ENCODE data around the gene RNASEH2C. TPM values are rescaled to one million over a fixed set of nuclear protein-coding genes. Genes with fewer than 3 reads are reported as not detected.
A peak's percentile ranks its signal among the peaks of the same experiment; 100 is the strongest.

The RNASEH2C gene
- total and polyA plus RNA-seq, 2 of the 13 experiments (the other 11 are each of a cell fraction or from before 2014, with no cell fraction given), result 27.4 to 50.9 TPM

GRCh38 chr11:65720211-65720934 is at the start of gene RNASEH2C (continued):
- TF ChIP-seq ZNF598 (CRISPR knock-in tag; IDR thresholded peaks at IDR 0.05; ENCODE audit: borderline replicate concordance), result peak; percentile 73; the same call in 1 of the 2 replicates
- TF ChIP-seq ZBTB8A (CRISPR knock-in tag; IDR thresholded peaks at IDR 0.05; ENCODE audit: borderline replicate concordance, low read depth), result no peak
- TF ChIP-seq MYPOP (CRISPR knock-in tag; IDR thresholded peaks at IDR 0.05), result peak; percentile 39; the same call in 1 of the 2 replicates
- TF ChIP-seq ELF3 (CRISPR knock-in tag; IDR thresholded peaks at IDR 0.05), result peak; percentile 31; the same call in 1 of the 2 replicates
- peak; percentile 89 for TF ChIP-seq ZNF124 (CRISPR knock-in tag; IDR thresholded peaks at IDR 0.05)
- 0 out of 2 replicates have a peak, but pooled peaks have one; percentile 62 for TF ChIP-seq PRDM4 (CRISPR knock-in tag; IDR thresholded peaks at IDR 0.05; ENCODE audit: borderline replicate concordance)
- peak; percentile 57; the same call in 1 of the 2 replicates for TF ChIP-seq JUND (CRISPR knock-in tag; IDR thresholded peaks at IDR 0.05)
- TF ChIP-seq ZNF331 (CRISPR knock-in tag; IDR thresholded peaks at IDR 0.05), result peak; percentile 58
- peak; percentile 96 for TF ChIP-seq ZNF263 (CRISPR knock-in tag; IDR thresholded peaks at IDR 0.05)
- TF ChIP-seq ZNF839 (CRISPR knock-in tag; IDR thresholded peaks at IDR 0.05; ENCODE audit: borderline replicate concordance), result peak; percentile 88; the same call in 1 of the 2 replicates
- no peak for TF ChIP-seq POLR2AphosphoS2 (IDR thresholded peaks at IDR 0.05; ENCODE audit: low read depth, low read length)
- peak; percentile 31; the same call in 1 of the 2 replicates for TF ChIP-seq THAP9 (CRISPR knock-in tag; IDR thresholded peaks at IDR 0.05; ENCODE audit: borderline replicate concordance)
- TF ChIP-seq CSRNP2 (CRISPR knock-in tag; conservative IDR thresholded peaks at IDR 0.05; ENCODE audit: low read depth), result no peak
- TF ChIP-seq ZSCAN21 (CRISPR knock-in tag; IDR thresholded peaks at IDR 0.05; ENCODE audit: borderline replicate concordance), result peak; percentile 91; the same call in 1 of the 2 replicates
- TF ChIP-seq NAIF1 (CRISPR knock-in tag; IDR thresholded peaks at IDR 0.05; ENCODE audit: borderline replicate concordance), result no peak
